Activated CD8-positive, alpha-beta T cell treated with anti-CD3 and anti-CD28 coated beads for 36 hours (primary cell): ENCODE data around the gene OLFML2A. TPM values are rescaled to one million over a fixed set of nuclear protein-coding genes. Genes with fewer than 3 reads are reported as not detected.

Experiments used
- ATAC-seq: fragments of 200-7000 bp; cut with Tn5 transposase; one replicate; pipeline ENCODE4 v1.10.0; 2021; ENCODE audit warnings: mild to moderate bottlenecking, moderate library complexity
- CTCF ChIA-PET: fragments of 350-600 bp; sonication (Branson Sonifier 250); formaldehyde crosslinking; loops from one replicate; lab custom pipeline; 2021; ENCODE audit warnings: antibody characterized with exemption; lab: Charles Lee
- POLR2A ChIA-PET: fragments of 350-600 bp; sonication (Branson Sonifier 250); formaldehyde crosslinking; loops from one replicate; lab custom pipeline; 2021; ENCODE audit warnings: antibody characterized with exemption; lab: Charles Lee
- DNase-seq: peaks from one replicate; pipeline ENCODE4 v3.0.0-alpha.2; 2020
- H3K27ac Mint-ChIP-seq: one replicate; pipeline ENCODE4 v1.8.0; 2021; ENCODE audit warnings: mild to moderate bottlenecking, mixed read lengths
- H3K27me3 Mint-ChIP-seq: one replicate; pipeline ENCODE4 v1.8.0; 2021; ENCODE audit warnings: mixed read lengths
- H3K36me3 Mint-ChIP-seq: one replicate; pipeline ENCODE4 v1.8.0; 2021; ENCODE audit warnings: low read depth, mixed read lengths
- H3K4me1 Mint-ChIP-seq: one replicate; pipeline ENCODE4 v1.8.0; 2021; ENCODE audit warnings: low read depth, mixed read lengths
- H3K4me3 Mint-ChIP-seq: one replicate; pipeline ENCODE4 v1.8.0; 2021; ENCODE audit warnings: mild to moderate bottlenecking, moderate library complexity, mixed read lengths
- H3K9me3 Mint-ChIP-seq: one replicate; pipeline ENCODE4 v1.8.0; 2021; ENCODE audit warnings: mixed read lengths
- CTCF ChIP-seq: fragments of 200-600 bp; IDR thresholded peaks from one replicate; pipeline ENCODE4 v1.8.0; 2022; ENCODE audit warnings: antibody characterized with exemption, mild to moderate bottlenecking
- intact Hi-C: fragments of 100-400 bp; cut with micrococcal nuclease; formaldehyde crosslinking; loops from one replicate; pipeline ENCODE4 v1.10.0; 2022
- total RNA-seq, 2 experiments: library from RNA; stranded (reverse); gene quantifications; one replicate each; pipeline ENCODE4 v1.2.3, GENCODE V29; 2021

The OLFML2A gene
- total RNA-seq, 2 experiments from 2014 or later, result not detected

GRCh38 chr9:124839612-124840299 is 62.8 kb downstream of the OLFML2A start:
- ChIA-PET CTCF (interaction anchor here (0.8 to 8.4 kb wide), 14 partner anchors 8 to 132 kb away, joined by 3 to 66 read pairs (median 4); partner anchors contain the start of genes NR6A1, OLFML2A and WDR38), POLR2A (interaction anchor here (1.0 to 1.5 kb wide), 2 partner anchors 10 to 16 kb away, joined by 3 read pairs; no protein-coding TSS in a partner anchor)
- intact Hi-C loops, result no loop called here
- DNase-seq, result no peak
- TF ChIP-seq CTCF, result no peak
- Mint-ChIP-seq H3K9me3 (no peaks in the 10 kb centered on the region), H3K27me3 (peaks cover 15% of the 10 kb centered on the region), H3K4me3 (no peak overlapping the region), H3K36me3 (no peaks in the 10 kb centered on the region), H3K27ac (no peak overlapping the region), H3K4me1 (no peaks in the 10 kb centered on the region)
- ATAC-seq, result peak; percentile 62

- peaks cover 15% of the 10 kb centered on the region for H3K27me3 Mint-ChIP-seq
- no peaks in the 10 kb centered on the region for H3K4me1 Mint-ChIP-seq
- POLR2A ChIA-PET, result interaction anchor here (1.0 to 1.5 kb wide), 2 partner anchors 10 to 15 kb away, joined by 3 read pairs; no protein-coding TSS in a partner anchor
- no peaks in the 10 kb centered on the region for H3K36me3 Mint-ChIP-seq
- no peaks in the 10 kb centered on the region for H3K9me3 Mint-ChIP-seq
- CTCF ChIA-PET, result interaction anchor here (0.8 to 8.4 kb wide), 15 partner anchors 9 to 133 kb away, joined by 3 to 66 read pairs (median 4); partner anchors contain the start of genes NR6A1, OLFML2A and WDR38
- intact Hi-C loops, result no loop called here
- H3K4me3 Mint-ChIP-seq, result no peak overlapping the region
- no peak for ATAC-seq
- no peak for TF ChIP-seq CTCF
- DNase-seq, result no peak
- H3K27ac Mint-ChIP-seq, result no peak overlapping the region
Observed at GRCh38 chr9:124840300-124840833, 63.4 kb downstream of the OLFML2A start.

GRCh38 chr9:124841075-124841821 is 64.3 kb downstream of the OLFML2A start:
- ChIA-PET CTCF (interaction anchor here (1.0 to 8.4 kb wide), 8 partner anchors 12 to 67 kb away, joined by 4 to 66 read pairs (median 6); partner anchors contain the start of genes NR6A1, OLFML2A and WDR38), POLR2A (interaction anchor here (1.0 kb wide), 2 partner anchors 9 to 11 kb away, joined by 3 read pairs; no protein-coding TSS in a partner anchor)
- DNase-seq (no peak), ATAC-seq (no peak)
- Mint-ChIP-seq H3K9me3 (no peaks in the 10 kb centered on the region), H3K4me1 (no peaks in the 10 kb centered on the region), H3K36me3 (no peaks in the 10 kb centered on the region), H3K4me3 (no peak overlapping the region), H3K27me3 (peaks cover 15% of the 10 kb centered on the region), H3K27ac (no peak overlapping the region)
- no peak for TF ChIP-seq CTCF
- intact Hi-C loops, result no loop called here

- no peaks in the 10 kb centered on the region for H3K36me3 Mint-ChIP-seq
- ChIA-PET POLR2A (no interaction called here), CTCF (interaction anchor here (8.0 kb wide), 1 partner anchor 10 kb away, joined by 57 read pairs; the partner anchor contains the start of gene WDR38)
- H3K27me3 Mint-ChIP-seq, result peaks cover 12% of the 10 kb centered on the region
- intact Hi-C loops, result no loop called here
- H3K9me3 Mint-ChIP-seq, result no peaks in the 10 kb centered on the region
- DNase-seq (no peak), ATAC-seq (no peak)
- TF ChIP-seq CTCF, result no peak
- no peaks in the 10 kb centered on the region for H3K4me1 Mint-ChIP-seq
- no peak overlapping the region for H3K27ac Mint-ChIP-seq
- H3K4me3 Mint-ChIP-seq, result no peak overlapping the region
Observed at GRCh38 chr9:124843456-124844034, 66.6 kb downstream of the OLFML2A start.
